ENCODE data around the gene DNAJB14.

DNAJB14 gene

GRCh38 chr4:99861120-99861905 lies 85.1 kb downstream of the DNAJB14 start:
- DNase-seq: no peak

GRCh38 chr4:99860521-99860920 lies 85.9 kb downstream of the DNAJB14 start:
- DNase-seq: no peak

- DNase-seq: no peak
Measured at GRCh38 chr4:99859618-99860017, 86.8 kb downstream of the DNAJB14 start.

- DNase-seq: no peak
Measured at GRCh38 chr4:99857307-99857706, 89.1 kb downstream of the DNAJB14 start.

GRCh38 chr4:99856166-99856565 lies 90.3 kb downstream of the DNAJB14 start:
- DNase-seq: no peak

- DNase-seq: no peak
Measured at GRCh38 chr4:99855678-99856077, 90.7 kb downstream of the DNAJB14 start.

GRCh38 chr4:99853999-99854398 lies 92.4 kb downstream of the DNAJB14 start:
- no peak for DNase-seq

- no peak for DNase-seq
Measured at GRCh38 chr4:99853190-99853589, 93.2 kb downstream of the DNAJB14 start.

- no peak for DNase-seq
Measured at GRCh38 chr4:99852199-99852749, 94.1 kb downstream of the DNAJB14 start.

- DNase-seq: no peak
Measured at GRCh38 chr4:99848591-99849001, 97.8 kb downstream of the DNAJB14 start.

- no peak for DNase-seq
Measured at GRCh38 chr4:99847362-99847976, 98.9 kb downstream of the DNAJB14 start.

- DNase-seq: no peak
Measured at GRCh38 chr4:99846891-99847290, 99.5 kb downstream of the DNAJB14 start.

Measured in DMS 273 treated with DMSO at 0.1 percent for 48 hours (cell line).